Measurements from ENCODE around the gene SLC39A11.

DNA sequence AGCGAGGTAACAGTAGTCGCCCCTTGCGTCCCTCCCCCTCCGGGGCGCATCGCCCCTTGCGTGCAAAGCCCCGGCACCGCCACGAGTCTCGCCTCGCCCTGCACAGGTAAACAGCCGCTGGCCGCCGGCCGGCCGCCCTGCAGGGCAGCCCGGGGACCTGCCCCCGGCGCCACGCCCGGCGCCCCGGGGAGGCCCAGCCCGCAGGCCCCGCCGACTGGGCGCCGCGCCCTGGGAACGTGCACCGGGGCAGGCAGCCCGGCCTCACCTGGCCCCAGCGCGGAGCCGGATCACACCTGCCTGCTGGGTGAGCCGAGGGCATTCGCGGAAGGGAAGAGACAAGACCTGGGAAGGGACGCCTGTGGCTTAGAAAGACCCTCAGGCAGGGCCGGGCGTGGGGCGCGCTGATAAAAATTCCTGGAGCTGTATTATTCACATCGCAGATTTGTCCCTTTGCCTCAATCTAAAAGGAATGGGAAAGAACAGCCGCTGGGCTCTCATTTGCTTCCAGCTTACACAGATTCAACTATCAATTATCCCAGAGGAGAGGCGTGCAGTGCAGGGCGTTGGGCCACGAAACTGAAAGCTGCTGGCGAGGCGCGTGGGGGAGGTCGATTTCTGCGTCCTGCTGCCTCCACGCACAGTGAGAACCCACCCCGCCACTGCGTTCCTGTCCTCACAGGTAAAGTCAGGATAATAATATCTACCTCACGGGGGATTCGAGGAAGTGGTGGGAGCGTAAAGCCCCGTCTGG lies 451.9 kb downstream of the SLC39A11 start:
- TF ChIP-seq HDAC1 (CRISPR knock-in tag; IDR thresholded peaks at IDR 0.05) = no peak
- TF ChIP-seq PAF1 (CRISPR knock-in tag; IDR thresholded peaks at IDR 0.05) = no peak
- no peak for TF ChIP-seq POLR2G (IDR thresholded peaks at IDR 0.05; ENCODE audit: low read depth, low read length)
- TF ChIP-seq, protein P1, sequence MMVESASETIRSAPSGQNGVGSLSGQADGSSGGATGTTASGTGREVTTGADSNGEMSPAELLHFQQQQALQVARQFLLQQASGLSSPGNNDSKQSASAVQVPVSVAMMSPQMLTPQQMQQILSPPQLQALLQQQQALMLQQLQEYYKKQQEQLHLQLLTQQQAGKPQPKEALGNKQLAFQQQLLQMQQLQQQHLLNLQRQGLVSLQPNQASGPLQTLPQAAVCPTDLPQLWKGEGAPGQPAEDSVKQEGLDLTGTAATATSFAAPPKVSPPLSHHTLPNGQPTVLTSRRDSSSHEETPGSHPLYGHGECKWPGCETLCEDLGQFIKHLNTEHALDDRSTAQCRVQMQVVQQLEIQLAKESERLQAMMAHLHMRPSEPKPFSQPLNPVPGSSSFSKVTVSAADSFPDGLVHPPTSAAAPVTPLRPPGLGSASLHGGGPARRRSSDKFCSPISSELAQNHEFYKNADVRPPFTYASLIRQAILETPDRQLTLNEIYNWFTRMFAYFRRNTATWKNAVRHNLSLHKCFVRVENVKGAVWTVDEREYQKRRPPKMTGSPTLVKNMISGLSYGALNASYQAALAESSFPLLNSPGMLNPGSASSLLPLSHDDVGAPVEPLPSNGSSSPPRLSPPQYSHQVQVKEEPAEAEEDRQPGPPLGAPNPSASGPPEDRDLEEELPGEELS (CRISPR knock-in tag; IDR thresholded peaks at IDR 0.05) = no peak
- TF ChIP-seq, protein P2, sequence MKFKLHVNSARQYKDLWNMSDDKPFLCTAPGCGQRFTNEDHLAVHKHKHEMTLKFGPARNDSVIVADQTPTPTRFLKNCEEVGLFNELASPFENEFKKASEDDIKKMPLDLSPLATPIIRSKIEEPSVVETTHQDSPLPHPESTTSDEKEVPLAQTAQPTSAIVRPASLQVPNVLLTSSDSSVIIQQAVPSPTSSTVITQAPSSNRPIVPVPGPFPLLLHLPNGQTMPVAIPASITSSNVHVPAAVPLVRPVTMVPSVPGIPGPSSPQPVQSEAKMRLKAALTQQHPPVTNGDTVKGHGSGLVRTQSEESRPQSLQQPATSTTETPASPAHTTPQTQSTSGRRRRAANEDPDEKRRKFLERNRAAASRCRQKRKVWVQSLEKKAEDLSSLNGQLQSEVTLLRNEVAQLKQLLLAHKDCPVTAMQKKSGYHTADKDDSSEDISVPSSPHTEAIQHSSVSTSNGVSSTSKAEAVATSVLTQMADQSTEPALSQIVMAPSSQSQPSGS (CRISPR knock-in tag; IDR thresholded peaks at IDR 0.05) = no peak
- TF ChIP-seq TEF (CRISPR knock-in tag; IDR thresholded peaks at IDR 0.05) = no peak
- TF ChIP-seq ZSCAN29 (CRISPR knock-in tag; conservative IDR thresholded peaks at IDR 0.05) = no peak
- TF ChIP-seq, protein P3, sequence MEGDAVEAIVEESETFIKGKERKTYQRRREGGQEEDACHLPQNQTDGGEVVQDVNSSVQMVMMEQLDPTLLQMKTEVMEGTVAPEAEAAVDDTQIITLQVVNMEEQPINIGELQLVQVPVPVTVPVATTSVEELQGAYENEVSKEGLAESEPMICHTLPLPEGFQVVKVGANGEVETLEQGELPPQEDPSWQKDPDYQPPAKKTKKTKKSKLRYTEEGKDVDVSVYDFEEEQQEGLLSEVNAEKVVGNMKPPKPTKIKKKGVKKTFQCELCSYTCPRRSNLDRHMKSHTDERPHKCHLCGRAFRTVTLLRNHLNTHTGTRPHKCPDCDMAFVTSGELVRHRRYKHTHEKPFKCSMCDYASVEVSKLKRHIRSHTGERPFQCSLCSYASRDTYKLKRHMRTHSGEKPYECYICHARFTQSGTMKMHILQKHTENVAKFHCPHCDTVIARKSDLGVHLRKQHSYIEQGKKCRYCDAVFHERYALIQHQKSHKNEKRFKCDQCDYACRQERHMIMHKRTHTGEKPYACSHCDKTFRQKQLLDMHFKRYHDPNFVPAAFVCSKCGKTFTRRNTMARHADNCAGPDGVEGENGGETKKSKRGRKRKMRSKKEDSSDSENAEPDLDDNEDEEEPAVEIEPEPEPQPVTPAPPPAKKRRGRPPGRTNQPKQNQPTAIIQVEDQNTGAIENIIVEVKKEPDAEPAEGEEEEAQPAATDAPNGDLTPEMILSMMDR (CRISPR knock-in tag; IDR thresholded peaks at IDR 0.05) = no peak
- no peak for TF ChIP-seq ZBTB44 (CRISPR knock-in tag; IDR thresholded peaks at IDR 0.05)
- TF ChIP-seq ZNF362 (CRISPR knock-in tag; IDR thresholded peaks at IDR 0.05; ENCODE audit: borderline replicate concordance) = no peak
- no peak for TF ChIP-seq ZNF382 (CRISPR knock-in tag; IDR thresholded peaks at IDR 0.05; ENCODE audit: borderline replicate concordance)
- TF ChIP-seq TCF7L2 (IDR thresholded peaks at IDR 0.05; ENCODE audit: low read depth, low read length) = no peak
- TF ChIP-seq ZNF224 (CRISPR knock-in tag; IDR thresholded peaks at IDR 0.05) = no peak
- TF ChIP-seq ISL2 (CRISPR knock-in tag; IDR thresholded peaks at IDR 0.05) = no peak

All from HepG2 (cell line).